Tibial nerve (tissue), 4 donors: ENCODE measurements around the gene AUTS2.

Experiments used
- CTCF ChIP-seq, 5 experiments: fragments of 200-600 bp in 3 of 5; fragments of 450-650 bp in 2 of 5; sonication (generic) in 3 of 5; IDR thresholded peaks; one replicate each; pipeline ENCODE4 v1.5.1; 2016 to 2019; ENCODE audit warnings: antibody characterized with exemption in 5 of 5, mild to moderate bottlenecking in 3 of 5, moderate library complexity in 2 of 5
- EP300 ChIP-seq, 2 donors: sonication (generic); formaldehyde crosslinking; IDR thresholded peaks; one replicate each; pipeline ENCODE4 v1.6.1; 2017; ENCODE audit warnings: antibody characterized with exemption in 2 of 2, mild to moderate bottlenecking in 1 of 2
- POLR2A ChIP-seq, 2 donors: fragments of 450-650 bp; IDR thresholded peaks; one replicate each; pipeline ENCODE4 v1.6.1; 2017; ENCODE audit warnings: antibody characterized with exemption in 2 of 2, mild to moderate bottlenecking in 2 of 2, moderate library complexity in 2 of 2

DNA sequence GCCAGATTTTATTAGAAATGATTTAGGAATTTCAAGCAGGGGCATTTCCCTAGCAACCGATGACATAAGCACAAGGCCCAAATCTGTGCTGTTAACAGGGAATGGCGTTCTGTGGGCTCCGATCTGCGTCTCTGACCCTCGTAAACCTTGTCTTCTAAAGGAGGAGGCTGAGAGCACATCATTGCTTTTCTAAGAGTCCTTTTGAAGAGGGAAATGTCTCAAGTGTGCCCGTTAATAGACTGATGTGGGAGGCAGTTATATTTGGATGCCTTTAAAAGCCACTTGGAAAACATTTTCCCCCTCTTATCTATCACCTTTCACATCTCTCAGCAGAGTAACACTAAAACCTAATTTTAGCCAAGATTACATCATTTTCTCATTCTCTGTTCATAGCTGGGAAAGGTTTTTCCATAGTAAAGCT lies 1109.6 kb downstream of the AUTS2 start:
- TF ChIP-seq CTCF (IDR thresholded peaks at IDR 0.05) (no peak), EP300 (IDR thresholded peaks at IDR 0.05) (no peak), POLR2A (IDR thresholded peaks at IDR 0.05) (no peak)
